ENCODE measurements around the gene ODAM. TPM values are rescaled to one million over a fixed set of nuclear protein-coding genes. Genes with fewer than 3 reads are reported as not detected.
"Not testable (repeated sequence)": the region's sequence is repeated elsewhere in the genome, so short reads cannot be mapped to it uniquely, and the experiment has no call there.

ODAM gene
- total and polyA plus RNA-seq, 5 donors: not detected

GRCh38 chr4:70183940-70184246 is 11.6 kb upstream of the ODAM start:
- Histone ChIP-seq H3K4me3 (ENCODE audit: low read length) (no peak overlapping the region), H3K4me1 (ENCODE audit: control insufficient read depth, insufficient read depth, low read length) (no peaks in the 10 kb centered on the region), H3K27me3 (ENCODE audit: control insufficient read depth, insufficient read depth) (no peaks in the 10 kb centered on the region), H3K27ac (ENCODE audit: low read length) (no peak overlapping the region), H3K9me3 (ENCODE audit: control insufficient read depth, low read length) (no peaks in the 10 kb centered on the region)
- no peak for ATAC-seq
- DNase-seq: no peak
- WGBS: 55% methylated on average over 1 of the region's 1 CpG
- intact Hi-C loops (cut with DNase I): no loop called here

GRCh38 chr4:70187216-70187615 is 8.3 kb upstream of the ODAM start:
- no peak overlapping the region for H3K27ac ChIP-seq (ENCODE audit: low read length)
- no peaks in the 10 kb centered on the region for H3K27me3 ChIP-seq (ENCODE audit: control insufficient read depth, insufficient read depth)
- DNase-seq (no peak), ATAC-seq (no peak)
- intact Hi-C loops (cut with DNase I): no loop called here
- no peak overlapping the region for H3K4me3 ChIP-seq (ENCODE audit: low read length)
- WGBS: 90% methylated on average over 1 of the region's 1 CpG
- H3K9me3 ChIP-seq (ENCODE audit: control insufficient read depth, low read length): no peaks in the 10 kb centered on the region
- no peaks in the 10 kb centered on the region for H3K4me1 ChIP-seq (ENCODE audit: control insufficient read depth, insufficient read depth, low read length)

- 97% methylated on average over 1 of the region's 1 CpG for WGBS
- intact Hi-C loops (cut with DNase I): no loop called here
- Histone ChIP-seq H3K27ac (ENCODE audit: low read length) (no peak overlapping the region), H3K4me3 (ENCODE audit: low read length) (no peak overlapping the region), H3K4me1 (ENCODE audit: control insufficient read depth, insufficient read depth, low read length) (no peaks in the 10 kb centered on the region), H3K9me3 (ENCODE audit: control insufficient read depth, low read length) (no peaks in the 10 kb centered on the region), H3K27me3 (ENCODE audit: control insufficient read depth, insufficient read depth) (no peaks in the 10 kb centered on the region)
- ATAC-seq (no peak), DNase-seq (no peak)
Measured at GRCh38 chr4:70190579-70190978, 4.9 kb upstream of the ODAM start.

GRCh38 chr4:70191647-70192046 is 3.9 kb upstream of the ODAM start:
- ATAC-seq (no peak), DNase-seq (no peak)
- intact Hi-C loops (cut with DNase I): no loop called here
- Histone ChIP-seq H3K27me3 (ENCODE audit: control insufficient read depth, insufficient read depth) (no peaks in the 10 kb centered on the region), H3K4me3 (ENCODE audit: low read length) (no peak overlapping the region), H3K9me3 (ENCODE audit: control insufficient read depth, low read length) (no peaks in the 10 kb centered on the region), H3K27ac (ENCODE audit: low read length) (no peak overlapping the region), H3K4me1 (ENCODE audit: control insufficient read depth, insufficient read depth, low read length) (no peaks in the 10 kb centered on the region)
- WGBS: 39% methylated on average over 1 of the region's 1 CpG

- H3K4me1 ChIP-seq (ENCODE audit: control insufficient read depth, insufficient read depth, low read length): no peaks in the 10 kb centered on the region
- H3K27me3 ChIP-seq (ENCODE audit: control insufficient read depth, insufficient read depth): no peaks in the 10 kb centered on the region
- intact Hi-C loops (cut with DNase I): no loop called here
- H3K9me3 ChIP-seq (ENCODE audit: control insufficient read depth, low read length): no peaks in the 10 kb centered on the region
- no peak overlapping the region for H3K27ac ChIP-seq (ENCODE audit: low read length)
- ATAC-seq: no peak
- no peak overlapping the region for H3K4me3 ChIP-seq (ENCODE audit: low read length)
- no peak for DNase-seq
- 91% methylated on average over 2 of the region's 2 CpGs for WGBS
Measured at GRCh38 chr4:70192895-70193294, 2.6 kb upstream of the ODAM start.

- no peak for DNase-seq
- Histone ChIP-seq H3K27ac (ENCODE audit: low read length) (no peak overlapping the region), H3K4me3 (ENCODE audit: low read length) (no peak overlapping the region), H3K4me1 (ENCODE audit: control insufficient read depth, insufficient read depth, low read length) (no peaks in the 10 kb centered on the region), H3K27me3 (ENCODE audit: control insufficient read depth, insufficient read depth) (no peaks in the 10 kb centered on the region), H3K9me3 (ENCODE audit: control insufficient read depth, low read length) (no peaks in the 10 kb centered on the region)
- ATAC-seq: no peak
- WGBS: 80% methylated on average over 2 of the region's 2 CpGs
- intact Hi-C loops (cut with DNase I): no loop called here
Measured at GRCh38 chr4:70196857-70197256, 1.3 kb downstream of the ODAM start.

GRCh38 chr4:70197842-70198241 is 2.3 kb downstream of the ODAM start:
- 60% methylated on average over 2 of the region's 2 CpGs for WGBS
- intact Hi-C loops (cut with DNase I): no loop called here
- H3K9me3 ChIP-seq (ENCODE audit: control insufficient read depth, low read length): no peaks in the 10 kb centered on the region
- H3K4me1 ChIP-seq (ENCODE audit: control insufficient read depth, insufficient read depth, low read length): no peaks in the 10 kb centered on the region
- no peak overlapping the region for H3K27ac ChIP-seq (ENCODE audit: low read length)
- H3K27me3 ChIP-seq (ENCODE audit: control insufficient read depth, insufficient read depth): no peaks in the 10 kb centered on the region
- H3K4me3 ChIP-seq (ENCODE audit: low read length): no peak overlapping the region
- ATAC-seq (no peak), DNase-seq (no peak)

GRCh38 chr4:70203601-70204000 is 8.1 kb downstream of the ODAM start:
- H3K27ac ChIP-seq (ENCODE audit: low read length): no peak overlapping the region
- H3K4me1 ChIP-seq (ENCODE audit: control insufficient read depth, insufficient read depth, low read length): no peaks in the 10 kb centered on the region
- 68% methylated on average over 1 of the region's 1 CpG for WGBS
- no peak for ATAC-seq
- H3K4me3 ChIP-seq (ENCODE audit: low read length): no peak overlapping the region
- intact Hi-C loops (cut with DNase I): no loop called here
- no peak for DNase-seq
- no peaks in the 10 kb centered on the region for H3K9me3 ChIP-seq (ENCODE audit: control insufficient read depth, low read length)
- H3K27me3 ChIP-seq (ENCODE audit: control insufficient read depth, insufficient read depth): no peaks in the 10 kb centered on the region

- intact Hi-C loops (cut with DNase I); H3K4me3 ChIP-seq (ENCODE audit: low read length); ATAC-seq; H3K27ac ChIP-seq (ENCODE audit: low read length); H3K4me1 ChIP-seq (ENCODE audit: control insufficient read depth, insufficient read depth, low read length); H3K27me3 ChIP-seq (ENCODE audit: control insufficient read depth, insufficient read depth); H3K9me3 ChIP-seq (ENCODE audit: control insufficient read depth, low read length); DNase-seq: not testable (repeated sequence)
- whole genome bisulfite sequencing: 73% methylated on average over 4 of the region's 4 CpGs
Measured at GRCh38 chr4:70212752-70213151, 17.2 kb downstream of the ODAM start.

- H3K4me3 ChIP-seq (ENCODE audit: low read length); H3K9me3 ChIP-seq (ENCODE audit: control insufficient read depth, low read length); H3K27ac ChIP-seq (ENCODE audit: low read length); H3K4me1 ChIP-seq (ENCODE audit: control insufficient read depth, insufficient read depth, low read length); H3K27me3 ChIP-seq (ENCODE audit: control insufficient read depth, insufficient read depth); DNase-seq; intact Hi-C loops (cut with DNase I); ATAC-seq: not testable (repeated sequence)
Measured at GRCh38 chr4:70216109-70216508, 20.6 kb downstream of the ODAM start.

GRCh38 chr4:70216550-70216949 is 21.0 kb downstream of the ODAM start:
- H3K9me3 ChIP-seq (ENCODE audit: control insufficient read depth, low read length); DNase-seq; H3K27ac ChIP-seq (ENCODE audit: low read length); H3K4me1 ChIP-seq (ENCODE audit: control insufficient read depth, insufficient read depth, low read length); intact Hi-C loops (cut with DNase I); ATAC-seq; H3K4me3 ChIP-seq (ENCODE audit: low read length); H3K27me3 ChIP-seq (ENCODE audit: control insufficient read depth, insufficient read depth): not testable (repeated sequence)
- 96% methylated on average over 1 of the region's 1 CpG for WGBS

- DNase-seq; H3K27ac ChIP-seq (ENCODE audit: low read length); H3K4me1 ChIP-seq (ENCODE audit: control insufficient read depth, insufficient read depth, low read length); H3K27me3 ChIP-seq (ENCODE audit: control insufficient read depth, insufficient read depth); H3K9me3 ChIP-seq (ENCODE audit: control insufficient read depth, low read length); intact Hi-C loops (cut with DNase I); ATAC-seq; H3K4me3 ChIP-seq (ENCODE audit: low read length): not testable (repeated sequence)
- 90% methylated on average over 3 of the region's 3 CpGs for WGBS
Measured at GRCh38 chr4:70221389-70221788, 25.9 kb downstream of the ODAM start.

Measured in right cardiac atrium (tissue), 5 donors.